Measurements from ENCODE around the gene UBE2D1.

GRCh38 chr10:58350619-58351323 lies 16.0 kb downstream of the UBE2D1 start:
- TF ChIP-seq SUZ12 (IDR thresholded peaks at IDR 0.05; ENCODE audit: extremely low read depth, insufficient read depth, insufficient read length) (no peak), ZNF274 (IDR thresholded peaks at IDR 0.05; ENCODE audit: low read depth, low read length) (no peak), YY1 (IDR thresholded peaks at IDR 0.05; ENCODE audit: insufficient read depth, insufficient read length) (no peak)

Data from NT2/D1 (cell line).